ENCODE data around the gene MRPS34. TPM values are rescaled to one million over a fixed set of nuclear protein-coding genes. Genes with fewer than 3 reads are reported as not detected.
A peak's percentile ranks its signal among the peaks of the same experiment; 100 is the strongest.

Gene MRPS34
- total RNA-seq, 1 donor from 2014 or later: 70.9 TPM

GRCh38 chr16:1766701-1767100 lies 6.2 kb downstream of the MRPS34 start:
- Mint-ChIP-seq H3K9me3 (ENCODE audit: unreplicated experiment) (no peaks in the 10 kb centered on the region), H3K27me3 (ENCODE audit: unreplicated experiment) (no peaks in the 10 kb centered on the region), H3K4me3 (ENCODE audit: unreplicated experiment) (no peak overlapping the region), H3K27ac (ENCODE audit: unreplicated experiment) (no peak overlapping the region), H3K36me3 (ENCODE audit: unreplicated experiment) (peaks cover 5% of the 10 kb centered on the region), H3K4me1 (ENCODE audit: unreplicated experiment) (peaks cover 5% of the 10 kb centered on the region)
- no peak for DNase-seq (ENCODE audit: extremely low spot score, unreplicated experiment)
- no peak for TF ChIP-seq CTCF (IDR thresholded peaks at IDR 0.05)

GRCh38 chr16:1766231-1766630 lies 6.7 kb downstream of the MRPS34 start:
- no peak for TF ChIP-seq CTCF (IDR thresholded peaks at IDR 0.05)
- DNase-seq (ENCODE audit: extremely low spot score, unreplicated experiment): no peak
- Mint-ChIP-seq H3K9me3 (ENCODE audit: unreplicated experiment) (no peaks in the 10 kb centered on the region), H3K4me1 (ENCODE audit: unreplicated experiment) (peaks cover 4% of the 10 kb centered on the region), H3K27me3 (ENCODE audit: unreplicated experiment) (no peaks in the 10 kb centered on the region), H3K36me3 (ENCODE audit: unreplicated experiment) (peaks cover 7% of the 10 kb centered on the region), H3K4me3 (ENCODE audit: unreplicated experiment) (no peak overlapping the region), H3K27ac (ENCODE audit: unreplicated experiment) (no peak overlapping the region)

- H3K27ac Mint-ChIP-seq (ENCODE audit: unreplicated experiment): no peak overlapping the region
- H3K36me3 Mint-ChIP-seq (ENCODE audit: unreplicated experiment): peaks cover 8% of the 10 kb centered on the region
- H3K4me3 Mint-ChIP-seq (ENCODE audit: unreplicated experiment): no peak overlapping the region
- no peaks in the 10 kb centered on the region for H3K27me3 Mint-ChIP-seq (ENCODE audit: unreplicated experiment)
- no peak for TF ChIP-seq CTCF (IDR thresholded peaks at IDR 0.05)
- H3K4me1 Mint-ChIP-seq (ENCODE audit: unreplicated experiment): peaks cover 4% of the 10 kb centered on the region
- no peaks in the 10 kb centered on the region for H3K9me3 Mint-ChIP-seq (ENCODE audit: unreplicated experiment)
- no peak for DNase-seq (ENCODE audit: extremely low spot score, unreplicated experiment)
Observed at GRCh38 chr16:1765826-1766225, 7.1 kb downstream of the MRPS34 start.

GRCh38 chr16:1764971-1765370 lies 8.0 kb downstream of the MRPS34 start:
- DNase-seq (ENCODE audit: extremely low spot score, unreplicated experiment): no peak
- Mint-ChIP-seq H3K4me3 (ENCODE audit: unreplicated experiment) (no peak overlapping the region), H3K27me3 (ENCODE audit: unreplicated experiment) (no peaks in the 10 kb centered on the region), H3K27ac (ENCODE audit: unreplicated experiment) (no peak overlapping the region), H3K4me1 (ENCODE audit: unreplicated experiment) (no peaks in the 10 kb centered on the region), H3K9me3 (ENCODE audit: unreplicated experiment) (no peaks in the 10 kb centered on the region), H3K36me3 (ENCODE audit: unreplicated experiment) (peaks cover 8% of the 10 kb centered on the region)
- TF ChIP-seq CTCF (IDR thresholded peaks at IDR 0.05): no peak

GRCh38 chr16:1763521-1764511 lies 9.1 kb downstream of the MRPS34 start:
- Mint-ChIP-seq H3K4me1 (ENCODE audit: unreplicated experiment) (no peaks in the 10 kb centered on the region), H3K36me3 (ENCODE audit: unreplicated experiment) (peaks cover 8% of the 10 kb centered on the region), H3K4me3 (ENCODE audit: unreplicated experiment) (no peak overlapping the region), H3K27me3 (ENCODE audit: unreplicated experiment) (no peaks in the 10 kb centered on the region), H3K27ac (ENCODE audit: unreplicated experiment) (no peak overlapping the region), H3K9me3 (ENCODE audit: unreplicated experiment) (no peaks in the 10 kb centered on the region)
- TF ChIP-seq CTCF (IDR thresholded peaks at IDR 0.05): peak; percentile 65
- DNase-seq (ENCODE audit: extremely low spot score, unreplicated experiment): no peak
